ENCODE results near the gene ZSWIM1. TPM values are rescaled to one million over a fixed set of nuclear protein-coding genes. Genes with fewer than 3 reads are reported as not detected.

ZSWIM1 gene
- total and polyA plus RNA-seq, 10 of the 15 experiments (the other 5 are each of a cell fraction or from before 2014, with no cell fraction given) = 2.4 to 16.0 (median 9.8) TPM

GRCh38 chr20:45933266-45934045 is 52.4 kb downstream of the ZSWIM1 start (continued):
- TF ChIP-seq CUX1 (IDR thresholded peaks at IDR 0.05; ENCODE audit: insufficient replicate concordance, low read depth, low read length) (no peak), NBN (IDR thresholded peaks at IDR 0.05) (no peak), EGR1 (IDR thresholded peaks at IDR 0.05; ENCODE audit: borderline replicate concordance in 1 of 2, low read depth in 2 of 2, low read length in 2 of 2) (0 out of 3 replicates have a peak, but pooled peaks of 1 of the 2 experiments have one; percentile 15), ZNF24 (IDR thresholded peaks at IDR 0.05) (no peak), ZBTB11 (CRISPR knock-in tag; IDR thresholded peaks at IDR 0.05) (no peak), IKZF2 (IDR thresholded peaks at IDR 0.05) (no peak), MTA2 (IDR thresholded peaks at IDR 0.05; ENCODE audit: low read depth) (no peak), CEBPB (IDR thresholded peaks at IDR 0.05; ENCODE audit: borderline replicate concordance in 1 of 2, low read depth in 2 of 2, low read length in 2 of 2) (no peak), SMAD1 (IDR thresholded peaks at IDR 0.05; ENCODE audit: low read depth, partially characterized antibody) (no peak), POU2F2 (IDR thresholded peaks at IDR 0.05; ENCODE audit: borderline replicate concordance, low read depth, low read length) (no peak), FOS (IDR thresholded peaks at IDR 0.05; ENCODE audit: borderline replicate concordance, extremely low read depth, insufficient read length) (no peak), ZBTB40 (IDR thresholded peaks at IDR 0.05; ENCODE audit: borderline replicate concordance) (no peak), RELA (IDR thresholded peaks at IDR 0.05; ENCODE audit: borderline replicate concordance, partially characterized antibody) (no peak), RCOR1 (conservative IDR thresholded peaks at IDR 0.05; ENCODE audit: low read depth, low read length) (no peak)

Data from GM12878 (cell line).